OCI-LY1 (cell line): ENCODE measurements around the gene SLC17A9.

Experiments used
- CTCF ChIP-seq: fragments of 200-600 bp; sonication (generic), shearing (Covaris generic); IDR thresholded peaks from 2 replicates; pipeline ENCODE4 v1.5.1; 2017; ENCODE audit warnings: mild to moderate bottlenecking, antibody characterized with exemption, low read length, moderate library complexity, mixed read lengths
- EZH2 ChIP-seq: fragments of 200-600 bp; sonication (generic), shearing (Covaris generic); IDR thresholded peaks from 2 replicates; pipeline ENCODE4 v1.8.0; 2017; ENCODE audit warnings: borderline replicate concordance, mixed run types, mild to moderate bottlenecking, antibody characterized with exemption, low read length, moderate library complexity, mixed read lengths

GRCh38 chr20:63014287-63014686, 61.8 kb downstream of the SLC17A9 start:
- TF ChIP-seq CTCF: no peak
- no peak for TF ChIP-seq EZH2
